HG03159 (cell line): ENCODE data around the gene CCSER2.
A peak's percentile ranks its signal among the peaks of the same experiment; 100 is the strongest.

ENCODE experiments used
- ATAC-seq: cut with Tn5 transposase; IDR thresholded peaks from one replicate; pipeline ENCODE4 v1.9.1; 2021; ENCODE audit warnings: mild to moderate bottlenecking, moderate library complexity; ENCODE audit not compliant: unreplicated experiment

The CCSER2 gene

DNA sequence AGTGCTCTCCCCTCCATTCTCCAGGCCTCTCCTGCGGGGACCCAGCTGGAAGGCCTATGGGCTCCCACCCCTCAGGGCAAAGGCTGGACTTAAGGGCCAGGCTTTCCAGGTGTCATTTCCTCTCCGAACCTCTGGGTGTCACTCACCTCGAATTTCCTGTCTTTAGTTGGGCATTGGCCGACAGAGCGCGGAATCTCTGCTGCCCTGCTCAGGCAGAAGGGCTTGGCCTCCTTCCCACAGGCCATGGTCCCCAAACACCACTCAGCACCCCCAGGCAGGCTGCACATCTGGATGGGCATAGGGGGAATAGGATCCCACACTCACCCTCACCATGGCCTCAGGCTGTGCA, 212.9 kb downstream of the CCSER2 start:
- no peak for ATAC-seq

DNA sequence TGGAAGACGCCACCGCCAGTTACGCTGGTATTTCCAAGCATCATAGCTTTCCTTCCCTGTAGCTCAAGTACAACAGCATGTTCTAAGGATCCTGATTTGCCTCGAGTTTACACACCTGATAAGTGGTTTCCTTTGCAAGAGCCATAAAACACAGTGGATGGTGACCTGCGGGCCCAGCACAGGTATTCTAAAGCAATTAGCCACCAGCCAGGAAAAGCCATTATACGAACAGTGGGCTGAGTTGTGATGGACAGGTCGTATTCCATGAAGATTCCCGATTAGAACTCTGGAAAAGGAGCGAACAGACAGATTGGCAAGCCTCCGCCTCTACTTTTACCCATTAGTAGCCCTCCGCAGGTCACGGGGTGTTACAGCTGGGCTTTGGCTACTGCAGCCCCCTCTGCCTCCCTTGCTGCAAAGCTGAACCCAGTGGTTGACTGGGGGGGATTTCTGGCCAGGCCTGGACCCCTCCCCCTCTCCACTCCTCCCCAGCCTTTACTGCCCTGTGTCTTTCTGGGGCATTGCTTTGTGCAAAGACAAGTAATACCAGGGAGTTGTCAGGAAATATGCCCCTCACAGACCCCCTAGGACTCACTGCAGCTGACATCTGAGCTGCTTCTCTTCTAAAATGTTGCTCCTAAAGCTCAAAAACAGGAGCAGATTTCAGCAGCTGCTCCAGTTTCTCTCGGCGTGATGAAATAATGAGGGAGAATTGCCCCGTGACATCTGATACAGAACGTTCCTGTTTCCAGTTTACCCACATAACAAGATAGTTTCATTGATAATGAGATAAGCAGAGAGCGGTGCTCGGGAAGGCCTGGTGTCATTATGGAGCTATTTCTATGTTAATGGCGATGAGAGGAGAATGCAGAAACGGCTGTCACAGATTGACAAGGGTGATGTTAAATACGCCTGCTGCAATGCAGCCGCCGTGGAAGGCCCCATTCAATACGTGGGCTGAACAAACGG, 214.4 kb downstream of the CCSER2 start:
- ATAC-seq, result no peak

DNA sequence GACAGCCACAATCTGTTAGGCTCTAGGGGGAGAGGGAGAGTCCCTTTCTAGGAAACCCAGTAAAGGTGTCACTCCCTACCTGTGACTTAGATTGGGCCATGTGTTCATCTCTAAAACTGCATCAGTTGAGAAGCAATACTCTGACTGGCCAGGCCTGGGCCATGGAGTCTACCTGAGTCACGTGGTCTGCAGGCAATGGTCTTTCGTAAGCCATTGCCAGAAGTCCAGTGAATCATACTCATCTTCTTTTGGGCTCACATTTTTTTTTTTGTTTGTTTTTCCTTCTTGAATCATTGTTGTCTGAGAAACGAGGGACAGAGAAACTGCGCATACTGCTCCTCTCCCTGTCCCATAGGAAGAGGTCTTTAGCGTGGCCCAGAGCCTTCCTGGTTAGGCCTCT, 215.6 kb downstream of the CCSER2 start:
- no peak for ATAC-seq

DNA sequence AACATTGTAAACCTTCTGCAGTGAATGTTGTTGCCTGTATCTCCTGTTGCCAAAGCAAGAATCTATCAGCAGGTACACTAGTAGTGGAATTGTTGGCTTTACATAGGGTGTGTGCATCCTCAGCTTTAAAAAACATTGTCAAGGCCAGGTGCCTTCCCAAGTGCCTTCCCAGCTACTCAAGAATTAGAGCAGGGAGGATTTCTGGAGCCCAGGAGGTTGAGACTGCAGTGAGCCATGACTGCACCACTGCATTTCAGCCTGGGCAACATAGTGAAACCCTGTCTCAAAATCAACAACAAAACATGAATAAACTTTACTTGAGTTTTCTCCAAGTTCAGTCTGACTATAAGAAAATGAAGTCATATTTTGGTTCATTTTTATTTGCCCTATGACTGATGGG, 217.3 kb downstream of the CCSER2 start:
- ATAC-seq, result no peak

- no peak for ATAC-seq
Observed at GRCh38 chr10:84546609-84547008, 218.2 kb downstream of the CCSER2 start.

- ATAC-seq, result no peak
Observed at GRCh38 chr10:84547616-84548015, 219.2 kb downstream of the CCSER2 start.

GRCh38 chr10:84548869-84549268, 220.5 kb downstream of the CCSER2 start:
- no peak for ATAC-seq

- no peak for ATAC-seq
Observed at GRCh38 chr10:84549368-84550165, 221.2 kb downstream of the CCSER2 start.

DNA sequence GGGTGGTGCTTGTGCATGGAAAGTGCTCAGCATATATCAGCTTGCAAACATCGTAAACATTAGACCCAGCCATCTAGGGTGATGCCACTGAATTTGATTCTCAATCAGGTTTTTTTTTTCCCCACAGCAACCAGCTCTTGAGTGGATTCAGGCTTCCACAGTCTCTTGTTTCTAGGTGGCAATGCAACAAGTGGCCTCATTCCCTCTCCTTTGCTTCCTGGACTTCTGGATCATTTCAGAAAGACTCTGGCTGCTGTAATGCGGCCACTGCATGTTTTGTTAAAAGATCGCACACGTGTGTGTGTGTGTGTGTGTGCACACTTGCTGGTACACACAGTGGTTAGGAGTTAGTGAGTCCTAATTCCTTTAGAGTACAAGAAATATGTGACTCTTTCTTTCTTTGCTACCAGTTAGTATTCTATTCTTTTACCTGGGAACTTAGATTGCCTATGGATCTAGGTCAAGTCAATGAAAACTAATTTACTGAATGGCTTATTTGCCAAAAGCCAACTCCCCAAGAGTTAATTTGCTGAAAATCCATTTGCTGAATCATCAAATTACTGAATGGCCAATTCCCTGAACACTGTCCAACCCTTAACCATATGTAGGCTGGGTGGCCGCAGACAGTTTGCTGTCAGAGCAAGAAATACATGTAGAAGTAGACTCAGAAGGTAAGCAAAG, 222.5 kb downstream of the CCSER2 start:
- ATAC-seq, result no peak

DNA sequence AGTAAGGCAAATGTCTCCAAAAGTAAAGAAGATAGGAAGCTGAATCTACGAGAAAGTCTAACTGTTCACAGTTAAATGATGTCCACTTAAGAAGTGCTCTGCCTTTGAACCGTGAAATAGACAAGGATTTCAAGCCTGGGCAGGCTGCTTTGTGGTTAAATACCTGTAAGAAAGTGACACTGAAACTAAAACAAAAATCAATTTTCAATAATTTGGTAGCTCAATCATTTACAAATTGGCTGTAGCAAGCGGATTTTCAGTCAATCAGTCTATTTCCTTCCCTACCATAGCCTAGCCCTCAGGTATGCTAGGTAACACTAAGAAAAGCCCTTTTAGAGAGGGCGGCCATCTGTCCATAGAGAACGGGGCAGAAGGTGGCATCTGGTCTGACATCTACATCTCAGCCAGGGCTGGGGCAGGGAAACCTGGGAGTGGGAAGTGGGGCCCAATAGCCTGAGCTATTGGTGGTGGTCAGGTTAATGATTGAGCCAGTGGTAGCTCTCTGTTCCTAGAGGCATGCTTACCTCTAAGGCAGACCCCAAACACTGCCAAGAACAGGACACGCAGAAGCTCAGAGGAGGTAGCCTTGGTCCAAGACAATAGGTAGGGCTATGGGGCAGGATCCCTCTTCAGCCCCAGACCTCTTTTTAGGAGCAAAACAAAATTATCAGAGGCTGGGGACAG, 223.2 kb downstream of the CCSER2 start:
- peak; percentile 50 for ATAC-seq

DNA sequence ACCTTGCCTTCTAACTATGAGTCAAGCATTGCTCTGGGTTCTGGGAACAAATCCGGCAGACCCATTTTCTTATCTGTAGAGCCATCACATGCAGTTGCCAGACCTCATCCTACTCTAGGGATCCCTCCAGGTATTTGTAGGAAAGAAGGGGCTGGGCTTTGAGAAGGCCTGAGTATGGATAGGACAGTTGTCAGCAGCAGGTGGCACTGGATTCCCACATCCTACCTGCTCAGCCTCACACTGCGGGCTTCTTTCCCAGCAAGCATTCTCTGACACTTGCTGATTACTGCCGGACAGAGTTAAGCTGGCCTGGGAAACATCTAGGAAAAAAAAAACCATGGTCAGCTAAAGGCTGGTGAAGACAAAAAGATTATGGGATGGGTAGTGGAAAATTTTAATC, 224.1 kb downstream of the CCSER2 start:
- ATAC-seq, result no peak

- no peak for ATAC-seq
Observed at GRCh38 chr10:84562592-84562991, 234.2 kb downstream of the CCSER2 start.

GRCh38 chr10:84563355-84563754, 235.0 kb downstream of the CCSER2 start:
- peak; percentile 81 for ATAC-seq

DNA sequence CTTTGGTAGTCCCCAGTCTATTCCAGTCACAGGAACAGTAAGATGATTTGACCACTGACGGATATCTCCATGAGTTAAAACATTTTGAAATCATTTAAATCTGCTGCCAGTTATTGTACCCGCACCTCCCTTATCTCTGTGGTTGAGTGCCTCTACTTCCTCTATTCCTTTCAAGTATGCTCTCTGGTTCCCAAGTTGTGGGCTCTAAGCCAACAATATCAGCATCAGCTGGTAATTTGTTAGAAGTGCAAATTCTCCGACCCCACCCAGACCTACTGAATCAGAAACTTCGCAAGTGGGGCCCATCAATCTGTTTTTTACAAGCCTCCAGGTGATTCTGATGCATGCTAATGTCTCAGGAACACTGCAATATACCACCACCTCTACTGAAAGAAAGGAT, 235.5 kb downstream of the CCSER2 start:
- peak; percentile 61 for ATAC-seq

DNA sequence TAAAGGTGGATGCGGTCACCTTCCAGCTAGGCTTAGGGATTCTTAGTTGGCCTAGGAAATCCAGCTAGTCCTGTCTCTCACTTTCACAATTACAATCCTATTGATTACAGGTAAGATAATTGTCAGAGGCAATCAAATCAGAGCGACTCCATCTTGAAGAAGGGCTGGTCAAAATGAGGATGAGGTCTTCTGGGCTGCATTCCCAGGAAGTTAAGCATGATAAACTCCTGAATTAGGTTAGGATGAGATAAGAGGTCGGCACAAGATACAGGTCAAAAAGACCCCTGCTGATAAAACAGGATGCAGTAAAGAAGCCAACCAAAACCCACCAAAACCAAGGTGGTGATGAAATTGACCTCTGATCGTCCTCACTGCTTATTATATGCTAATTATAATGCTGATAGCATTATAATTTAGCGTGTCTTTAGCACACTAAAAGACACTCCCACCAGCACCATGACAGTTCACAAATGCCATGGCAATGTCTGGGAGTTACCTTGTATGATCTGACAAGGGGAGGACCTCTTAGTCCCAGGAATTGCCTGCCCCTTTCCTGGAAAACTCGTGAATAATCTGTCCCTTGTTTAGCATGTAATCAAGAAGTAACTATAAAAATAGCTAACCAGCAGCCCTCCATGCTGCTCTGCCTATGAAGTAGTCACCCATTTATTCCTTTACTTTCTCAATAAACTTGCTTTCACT, 237.6 kb downstream of the CCSER2 start:
- no peak for ATAC-seq

GRCh38 chr10:84567133-84567532, 238.7 kb downstream of the CCSER2 start:
- no peak for ATAC-seq
